Stimulated activated CD4-positive, alpha-beta T cell treated with anti-CD3 and anti-CD28 coated beads, Interleukin-4, amount 100 ng/mL, for 24 hours (primary cell): ENCODE results near the gene NRCAM.

Experiments used
- DNase-seq: peaks from one replicate; pipeline ENCODE4 v3.0.0-alpha.2; 2020

NRCAM gene

DNA sequence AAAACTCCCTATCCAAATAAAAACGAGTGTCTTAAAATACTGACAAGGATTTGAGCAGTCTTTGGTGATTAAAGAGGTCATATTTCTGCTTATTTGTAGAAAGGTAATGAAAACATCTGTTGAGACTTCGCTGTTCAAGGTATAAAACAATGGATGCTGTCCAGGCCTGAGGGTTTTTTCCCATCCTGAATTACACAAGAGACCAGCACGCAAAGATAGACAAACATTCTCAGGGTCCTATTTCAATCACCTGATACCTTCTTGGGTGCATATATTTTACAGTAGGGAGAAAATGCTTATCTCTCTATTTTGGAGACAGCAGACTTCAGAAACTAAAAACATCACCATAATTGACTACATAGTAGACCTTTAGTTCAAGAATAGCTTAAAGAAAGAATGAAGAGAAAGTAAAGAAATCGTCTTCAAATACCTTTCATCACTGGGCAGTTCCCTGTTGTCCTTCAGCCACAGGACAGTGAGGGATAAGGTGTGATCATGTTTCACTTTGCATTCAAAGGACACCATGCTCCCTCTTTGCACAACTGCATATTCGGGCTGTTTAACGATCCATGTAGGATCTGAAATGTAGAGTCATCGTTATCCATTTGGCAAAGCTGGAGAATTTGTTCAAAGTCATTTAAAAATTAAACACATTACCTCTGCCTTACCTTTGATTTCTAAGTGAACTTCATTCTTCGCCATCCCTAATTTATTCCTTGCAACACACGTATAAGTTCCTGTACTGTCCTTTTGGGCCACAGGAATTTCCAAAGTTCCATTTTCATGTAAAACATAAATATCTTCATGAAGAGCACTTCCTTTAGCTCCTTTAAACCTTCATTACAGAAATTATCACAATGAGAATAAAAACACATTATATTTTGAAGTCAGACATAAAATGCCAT lies 262.4 kb downstream of the NRCAM start:
- DNase-seq, result no peak

DNA sequence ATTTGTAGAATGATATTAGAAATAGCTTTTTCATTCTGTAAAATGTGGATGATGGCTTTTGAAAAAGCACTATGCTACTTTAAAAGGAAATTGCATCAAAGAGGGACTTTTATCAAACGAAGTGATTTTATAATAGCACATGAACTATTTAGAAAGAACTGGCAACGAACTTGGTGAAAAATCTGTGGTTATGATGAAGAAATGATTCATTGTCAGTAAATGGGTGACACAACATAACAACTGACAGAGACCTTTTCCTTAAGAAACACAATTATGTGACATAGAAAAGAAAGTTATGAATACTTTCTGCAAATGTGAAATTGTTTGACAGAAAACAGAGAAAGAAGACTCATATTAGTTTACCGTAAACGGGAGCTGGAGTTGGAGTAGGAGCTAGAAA lies 265.3 kb downstream of the NRCAM start:
- DNase-seq, result no peak

DNA sequence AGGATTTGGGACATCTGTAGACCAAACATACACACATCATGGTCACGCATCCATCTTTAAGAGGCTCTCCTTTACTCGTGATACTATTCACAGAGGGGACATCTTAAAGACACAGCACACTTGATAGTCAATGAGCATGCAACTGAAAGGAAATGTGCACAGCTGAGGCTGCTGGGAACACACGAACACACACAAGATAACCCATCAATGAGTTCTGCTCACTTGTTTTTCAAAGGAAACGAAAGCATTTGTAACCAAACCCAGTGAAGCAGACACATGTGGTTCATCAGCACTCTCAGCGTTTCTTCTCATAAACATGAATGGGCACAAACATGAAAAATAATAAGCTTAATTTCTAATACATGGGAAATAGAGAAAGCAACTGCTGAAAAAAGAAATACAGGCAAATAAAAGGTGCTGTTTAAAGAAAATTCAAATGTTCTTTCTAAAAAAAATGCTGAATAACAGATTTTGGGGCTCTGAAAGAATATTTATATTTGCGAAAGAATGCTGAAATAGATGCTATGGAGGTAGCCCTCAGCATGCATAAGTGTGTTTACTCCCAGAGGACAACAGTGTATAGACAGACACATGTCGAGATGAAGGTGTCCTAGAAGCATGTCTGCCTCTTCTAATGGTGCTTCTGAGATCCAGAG lies 266.4 kb downstream of the NRCAM start:
- no peak for DNase-seq

DNA sequence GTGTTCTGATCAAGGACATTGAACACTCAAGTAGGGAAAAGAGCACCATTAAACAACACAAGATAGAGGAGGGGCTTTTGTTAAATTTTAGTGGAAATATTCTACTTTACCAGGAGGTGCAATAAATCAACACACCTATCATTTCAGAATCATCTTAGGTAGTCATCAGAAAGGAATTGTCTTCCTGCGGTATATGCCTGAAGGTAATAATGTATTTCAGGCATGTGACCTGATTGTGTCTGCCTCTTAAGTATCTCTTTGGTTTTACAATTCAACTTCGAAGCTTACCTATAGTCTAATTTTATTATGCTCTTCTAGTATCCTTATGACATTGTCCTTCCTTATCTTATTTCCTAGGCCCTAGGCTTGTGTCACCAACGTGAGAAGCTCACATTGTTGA lies 267.5 kb downstream of the NRCAM start:
- no peak for DNase-seq

DNA sequence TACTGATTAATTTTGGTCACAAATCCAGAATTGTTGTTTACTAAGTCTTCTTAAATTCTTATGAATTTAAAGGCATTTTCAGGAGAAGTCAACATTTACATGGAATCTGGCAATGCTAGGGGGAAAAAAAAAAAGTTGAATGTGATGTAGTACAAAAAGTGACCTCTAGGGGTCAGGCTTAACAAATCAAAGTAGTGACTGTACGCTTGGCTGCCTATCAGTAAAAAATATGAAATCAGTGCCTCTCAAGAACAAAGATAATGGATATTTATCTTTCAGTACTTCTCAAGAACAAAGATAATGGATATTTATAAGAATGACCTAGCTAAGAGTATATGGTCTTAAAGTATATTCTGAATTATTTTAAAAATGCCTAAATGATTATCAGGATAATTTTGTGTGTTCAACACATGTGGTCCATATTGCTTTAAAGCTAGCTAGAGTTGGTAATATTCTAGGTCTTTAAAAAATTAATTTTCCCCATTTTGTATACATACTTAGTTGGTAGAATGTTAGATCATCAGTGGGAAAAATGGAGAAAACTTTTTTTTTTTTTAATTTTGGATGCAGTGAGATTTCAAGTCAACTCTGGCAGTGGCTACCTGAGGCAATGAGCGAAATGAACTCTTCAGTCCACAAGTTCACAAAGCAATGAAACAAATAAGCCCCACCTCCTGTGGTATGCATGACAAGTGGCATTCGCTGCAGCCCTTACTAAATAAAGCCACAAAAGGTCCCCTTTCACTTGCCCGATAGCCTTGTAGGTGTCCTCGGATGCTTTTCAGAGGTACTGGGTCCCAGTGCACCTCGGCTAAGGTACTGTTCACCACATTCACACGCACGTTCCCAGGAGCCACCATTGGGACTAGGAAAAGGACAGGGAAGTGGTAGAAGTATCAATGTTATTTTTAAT lies 274.9 kb downstream of the NRCAM start:
- no peak for DNase-seq

DNA sequence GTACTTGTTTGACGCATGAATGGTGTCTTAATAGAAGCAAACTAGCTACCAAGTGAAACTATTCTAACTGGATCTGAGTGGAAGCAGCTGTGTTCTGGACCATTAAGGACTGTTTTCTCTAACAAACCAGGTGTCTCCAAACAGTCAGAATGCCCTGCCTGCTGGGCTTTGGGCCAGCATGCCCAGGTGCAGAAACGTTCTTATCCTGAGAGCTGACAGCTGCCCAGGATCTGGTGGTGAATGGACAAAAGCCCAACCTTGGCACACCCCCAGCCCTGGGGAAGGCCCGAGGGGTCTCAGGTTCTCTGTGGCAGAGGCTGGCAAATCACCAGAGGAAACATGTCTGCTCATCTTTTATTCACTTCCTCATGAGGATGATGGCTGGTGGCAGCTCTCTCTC lies 277.8 kb downstream of the NRCAM start:
- no peak for DNase-seq

DNA sequence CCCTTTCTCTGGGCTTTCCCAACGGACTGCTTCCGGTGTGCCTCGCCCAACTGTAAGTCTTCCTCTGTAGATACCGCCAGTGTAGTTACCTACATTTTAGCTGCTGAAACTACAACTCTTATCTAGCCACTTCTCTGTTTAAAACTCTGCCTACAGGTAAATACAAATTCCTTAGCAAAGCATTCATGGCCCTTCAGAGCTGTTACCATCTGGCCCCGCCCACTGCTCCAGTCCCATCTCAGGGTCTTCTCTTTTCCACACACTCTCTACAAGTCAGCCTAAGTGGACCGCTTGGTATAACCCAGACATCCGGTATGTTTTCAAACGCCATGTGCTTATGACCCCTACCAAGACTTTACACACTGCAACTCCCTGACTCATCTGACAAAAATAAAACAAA lies 285.1 kb downstream of the NRCAM start:
- no peak for DNase-seq

DNA sequence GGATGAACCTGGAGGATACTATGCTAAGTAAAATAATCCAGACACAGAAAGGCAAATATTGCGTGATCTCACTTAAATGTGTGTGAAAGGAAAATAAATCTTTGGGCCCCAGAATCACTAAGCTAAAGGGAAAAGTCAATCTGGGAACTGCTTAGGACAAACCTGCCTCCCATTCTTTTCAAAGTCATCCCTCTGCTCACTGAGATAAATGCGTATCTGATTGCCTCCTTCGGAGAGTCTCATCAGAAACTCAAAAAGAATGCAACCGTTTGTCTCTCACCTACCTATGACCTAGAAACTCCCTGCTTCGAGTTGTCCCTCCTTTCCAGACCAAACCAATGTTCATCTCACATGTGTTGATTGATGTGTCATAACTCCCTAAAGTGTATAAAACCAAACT lies 286.0 kb downstream of the NRCAM start:
- no peak for DNase-seq

DNA sequence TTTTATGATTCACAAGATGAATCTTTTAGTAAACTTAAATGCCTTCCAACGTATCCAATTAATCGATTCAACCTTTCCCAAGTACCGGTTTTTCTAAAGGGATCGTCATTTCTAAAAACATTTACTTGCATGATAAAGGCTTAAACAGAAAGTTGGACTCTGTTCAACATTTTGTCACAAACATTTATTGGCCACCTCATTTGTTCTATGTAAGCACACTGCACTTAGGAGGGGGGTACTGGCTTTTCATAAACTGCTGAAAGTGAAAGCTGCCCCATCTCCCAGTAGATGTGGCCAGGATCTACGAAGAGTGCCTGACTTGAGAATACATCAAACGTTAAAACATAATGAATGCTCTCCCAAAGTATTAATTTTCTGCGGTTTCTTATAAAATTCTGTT lies 288.8 kb downstream of the NRCAM start:
- no peak for DNase-seq

DNA sequence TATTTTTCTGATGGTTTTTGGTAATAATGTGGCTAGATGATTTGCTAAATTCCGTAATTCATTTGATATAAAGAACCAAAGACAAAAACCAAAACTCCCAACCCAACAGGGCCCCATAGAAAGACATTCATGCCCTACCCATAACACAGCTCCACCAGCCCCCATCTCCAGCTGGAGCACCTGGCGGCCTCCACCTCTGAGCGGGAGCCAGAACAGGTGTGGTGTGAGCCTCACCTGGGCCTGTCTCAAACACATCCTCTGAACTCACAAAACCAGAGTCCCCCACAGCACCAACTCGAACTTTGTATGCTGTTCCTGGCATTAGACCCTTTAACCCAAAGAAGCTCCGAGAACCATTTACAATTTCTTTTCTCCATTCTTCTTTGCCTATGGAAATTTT lies 289.5 kb downstream of the NRCAM start:
- DNase-seq, result no peak

DNA sequence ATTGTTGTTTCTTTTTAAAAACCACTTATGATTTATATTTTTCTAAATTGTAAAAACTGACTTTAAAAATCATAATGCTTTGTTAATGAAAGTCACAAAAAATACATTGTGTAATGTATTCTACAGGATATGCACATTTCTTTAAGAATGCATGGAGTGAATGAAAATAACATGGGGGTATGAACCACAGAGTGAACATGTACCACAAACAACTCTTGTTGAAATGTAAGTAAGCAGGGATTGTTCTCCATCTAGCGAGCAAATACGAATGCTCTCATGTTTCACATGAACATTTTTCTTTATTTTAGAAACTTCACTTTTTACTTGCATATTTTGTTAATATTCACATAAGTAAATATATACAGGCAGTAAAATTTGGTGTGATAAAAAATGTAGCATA lies 290.5 kb downstream of the NRCAM start:
- no peak for DNase-seq

DNA sequence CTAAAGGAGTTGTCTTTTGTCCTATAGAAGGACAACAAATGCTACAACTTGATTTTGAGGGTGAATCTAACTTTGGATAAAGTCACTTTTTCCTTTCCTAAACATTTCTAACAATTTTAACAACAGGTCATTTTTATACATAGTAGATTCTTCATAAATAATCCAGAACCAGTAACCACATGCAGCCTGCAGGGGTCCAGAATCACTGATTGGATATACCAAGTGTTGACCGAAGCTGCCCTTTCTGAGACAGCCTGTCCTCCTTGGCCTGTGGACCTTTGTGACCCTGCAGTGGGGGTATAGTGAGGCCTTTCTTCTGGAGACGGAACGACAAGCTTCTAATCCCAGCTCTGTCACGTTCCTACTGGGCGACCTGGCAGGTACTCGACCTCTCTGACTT lies 291.3 kb downstream of the NRCAM start:
- no peak for DNase-seq

DNA sequence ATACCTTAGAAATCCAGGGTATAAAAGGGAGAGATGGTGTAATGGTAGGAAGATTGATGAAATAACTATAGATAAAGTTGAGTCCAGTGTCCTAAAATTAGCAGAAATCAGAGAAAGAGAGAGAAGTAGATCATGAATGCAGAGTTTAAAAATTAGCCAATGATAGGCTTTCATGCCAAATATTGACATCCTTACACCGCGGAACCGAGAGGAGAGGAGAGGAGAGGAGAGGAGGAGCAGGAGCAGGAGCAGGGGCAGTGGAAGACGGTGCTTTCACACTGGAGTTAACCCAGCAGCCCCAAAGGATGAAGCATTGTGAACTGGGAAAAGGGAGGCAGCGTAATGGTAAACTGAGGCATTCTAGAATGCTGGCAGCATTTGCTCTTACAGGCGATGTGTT lies 291.9 kb downstream of the NRCAM start:
- no peak for DNase-seq

DNA sequence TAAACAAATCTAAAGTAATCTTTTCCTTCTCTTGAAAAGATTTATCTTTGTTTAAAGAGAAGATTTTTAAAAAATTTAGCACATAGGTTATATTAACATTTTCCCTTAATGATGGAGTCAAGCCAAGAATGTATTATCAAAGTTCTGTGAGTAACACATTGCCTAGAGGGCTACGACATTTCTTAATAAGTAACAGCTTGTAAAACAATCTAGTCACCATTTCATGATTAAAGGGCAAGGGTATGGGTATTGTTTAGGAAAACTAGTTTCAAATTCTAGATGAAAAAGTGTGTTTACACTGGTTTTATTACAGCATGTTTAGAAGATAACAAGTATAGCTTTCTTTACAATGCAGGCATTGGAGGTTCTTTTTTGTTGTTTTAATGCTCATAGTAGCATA lies 297.5 kb downstream of the NRCAM start:
- no peak for DNase-seq

DNA sequence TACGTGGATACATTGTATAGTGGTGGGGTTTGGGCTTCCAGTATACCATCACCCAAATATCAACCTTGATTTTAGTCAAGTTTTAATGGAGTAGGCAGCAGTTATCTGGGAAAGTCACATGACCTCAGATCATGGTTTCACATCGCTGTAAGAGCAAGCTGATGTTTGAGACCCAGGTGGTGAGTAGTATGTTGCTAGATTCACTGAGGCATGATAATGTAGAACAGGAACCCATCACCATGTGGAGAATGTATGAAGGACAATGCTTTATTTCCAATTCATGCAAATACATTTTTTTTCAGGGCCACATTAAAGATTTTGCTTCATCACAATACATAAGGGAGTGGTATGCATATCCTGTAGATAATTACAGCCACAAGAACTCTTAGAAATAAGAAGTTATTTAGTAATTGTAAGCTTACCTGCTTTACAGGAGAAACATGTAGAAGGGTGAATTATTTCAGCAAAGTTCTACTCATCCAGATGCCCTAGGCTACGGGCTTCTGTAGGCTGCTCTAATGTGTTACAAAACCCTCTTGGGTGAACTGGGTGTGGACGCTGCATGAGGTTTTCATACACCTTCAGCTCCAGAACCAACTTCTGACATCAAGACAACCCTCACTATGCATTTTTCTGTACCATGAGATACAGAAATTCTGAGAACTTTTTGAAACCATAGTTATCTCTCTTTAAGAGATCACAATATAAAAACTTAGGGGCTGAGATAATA lies 298.5 kb downstream of the NRCAM start:
- DNase-seq, result no peak

DNA sequence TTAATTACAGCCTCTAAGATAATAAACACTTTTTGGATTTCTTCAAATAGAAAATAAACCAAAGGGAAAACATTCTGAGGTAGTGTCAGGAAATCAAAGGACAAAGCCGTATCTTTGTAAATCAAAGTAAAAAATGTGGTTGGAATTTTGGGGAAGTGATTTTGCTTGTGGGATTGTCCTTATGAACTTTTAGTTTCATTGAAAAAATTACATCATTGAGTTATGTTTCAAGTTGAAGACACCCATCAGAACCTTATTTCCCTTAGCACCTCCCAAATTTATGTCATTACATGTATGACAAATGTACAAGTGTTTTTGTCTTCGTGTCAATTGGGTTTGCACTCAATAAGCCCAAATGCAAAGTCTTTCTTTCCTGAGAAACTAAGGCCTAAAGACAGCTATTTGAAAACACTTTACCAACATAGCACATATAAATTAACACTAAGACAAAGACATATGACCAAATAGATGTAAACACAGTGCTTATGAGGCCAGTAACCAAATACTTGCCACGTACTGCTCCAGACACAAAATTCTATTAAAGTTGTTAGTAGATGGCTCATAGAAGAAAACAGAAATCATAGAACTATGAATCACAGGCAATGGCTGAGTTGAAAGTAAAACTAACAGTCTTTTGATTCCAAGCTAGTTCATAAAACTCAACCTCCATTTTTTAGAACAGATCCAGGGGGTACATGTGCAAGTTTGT lies 299.2 kb downstream of the NRCAM start:
- DNase-seq, result no peak

DNA sequence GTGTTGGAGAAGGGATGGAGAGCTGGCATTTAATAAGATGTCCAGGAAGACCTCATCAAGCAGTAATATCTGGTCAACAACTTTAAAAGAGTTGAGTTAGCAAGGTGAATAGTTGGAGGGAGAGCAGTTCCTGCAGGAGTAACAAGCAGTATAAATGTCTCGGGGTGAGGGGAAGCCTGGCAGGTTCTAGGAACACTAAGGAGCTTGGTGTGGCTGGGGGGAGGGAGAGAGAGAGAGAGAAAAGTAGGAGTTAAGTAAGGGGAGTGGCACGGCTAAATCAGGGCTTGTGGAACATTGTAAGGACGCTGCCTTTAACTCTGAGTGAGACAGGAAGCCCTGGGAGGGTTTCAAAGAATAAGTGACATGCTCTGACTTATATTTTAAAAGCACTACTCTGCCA lies 304.0 kb downstream of the NRCAM start:
- no peak for DNase-seq

DNA sequence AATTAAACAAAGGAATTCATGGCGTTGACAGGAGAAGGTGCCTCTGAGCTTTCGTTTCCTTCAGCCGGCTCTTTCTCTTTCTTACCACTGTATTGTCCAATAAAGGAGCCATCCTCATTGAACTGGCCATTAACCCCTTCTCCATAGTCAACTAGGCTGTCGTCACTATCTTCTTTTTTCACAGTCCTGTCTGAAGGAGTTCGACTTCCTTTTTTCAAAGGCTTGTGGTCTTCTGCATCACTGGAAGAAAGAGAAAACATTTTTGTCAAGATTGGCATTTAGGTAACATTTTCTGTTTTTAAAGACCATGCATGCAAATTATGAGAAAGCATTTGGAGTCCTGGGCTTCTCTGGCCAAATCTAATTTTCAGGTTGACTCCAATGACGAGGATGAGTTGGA lies 306.3 kb downstream of the NRCAM start:
- DNase-seq, result no peak

DNA sequence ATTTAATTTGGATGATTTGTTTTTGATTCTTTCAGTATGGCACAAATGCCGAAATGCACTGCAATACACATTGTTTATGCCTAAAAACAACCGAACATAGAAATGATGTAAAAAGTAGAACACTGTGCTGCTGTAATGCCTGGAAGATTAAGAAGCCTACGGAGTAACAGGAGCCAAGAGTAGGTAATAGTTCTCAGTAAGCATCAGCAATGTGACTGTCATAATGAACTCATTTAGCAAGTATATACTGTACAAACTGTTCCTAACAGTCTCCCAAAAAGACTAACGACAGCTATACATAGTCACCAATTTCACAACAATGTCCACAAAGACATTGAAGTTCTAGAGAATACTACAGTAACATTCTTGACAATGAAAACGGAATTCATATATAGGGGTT lies 307.1 kb downstream of the NRCAM start:
- DNase-seq, result no peak

DNA sequence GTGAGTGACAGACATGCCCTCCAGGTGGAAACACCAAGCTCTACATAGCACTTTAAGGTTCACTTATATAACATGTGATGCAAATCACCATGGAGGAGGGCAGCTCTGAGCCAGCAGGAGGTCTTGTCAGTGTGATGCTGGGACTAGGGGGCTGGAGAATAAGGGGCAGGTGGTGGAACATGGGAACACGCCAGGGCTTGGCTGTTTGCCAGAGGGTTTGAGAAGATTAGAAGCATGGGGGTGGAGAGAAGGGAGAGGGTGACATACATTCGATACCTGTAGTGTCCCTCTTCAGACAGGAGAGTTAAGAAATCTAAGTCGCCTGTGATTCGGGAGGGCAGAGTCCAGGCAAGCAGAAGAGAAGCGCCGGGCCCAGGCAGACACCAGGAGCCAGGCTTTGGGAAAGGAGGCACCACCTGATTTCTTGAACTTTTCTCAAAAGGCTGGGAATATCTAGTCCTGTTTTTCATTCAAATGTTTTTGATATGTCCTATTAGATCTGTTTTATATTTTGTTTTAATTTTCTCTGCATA lies 309.1 kb downstream of the NRCAM start:
- no peak for DNase-seq

DNA sequence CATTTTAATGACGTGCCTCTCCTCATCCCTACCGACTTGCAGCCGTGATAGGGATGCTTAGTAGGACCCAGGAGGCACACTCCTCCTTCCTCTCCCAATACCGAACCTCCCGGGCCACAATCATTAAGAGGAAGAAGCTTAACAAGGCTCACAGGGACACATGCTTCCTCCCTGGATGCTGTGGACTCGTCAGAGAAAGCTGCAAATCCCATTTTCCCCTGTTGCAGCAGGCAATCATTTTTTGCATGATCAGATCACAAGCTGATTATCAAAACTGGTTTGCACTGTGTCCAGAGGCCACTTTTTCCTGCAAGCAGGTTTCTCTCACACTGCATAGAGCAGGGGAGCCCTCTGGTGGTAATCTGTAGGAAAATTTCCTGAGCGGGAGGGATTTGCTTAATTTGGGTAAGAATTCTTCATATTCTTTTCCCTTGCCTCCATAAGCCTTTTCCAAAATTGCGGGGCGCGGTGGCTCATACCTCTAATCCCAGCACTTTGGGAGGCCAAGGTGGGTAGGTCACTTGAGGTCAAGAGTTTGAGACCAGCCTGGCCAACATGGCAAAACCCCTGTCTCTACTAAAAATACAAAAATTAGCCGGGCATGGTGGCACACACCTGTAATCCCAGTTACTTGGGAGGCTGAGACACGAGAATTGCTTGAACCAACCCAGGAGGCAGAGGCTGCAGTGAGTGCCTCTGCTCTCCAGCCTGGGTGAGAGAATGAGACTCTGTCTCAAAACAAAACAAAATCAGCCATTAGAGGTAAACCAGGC lies 310.0 kb downstream of the NRCAM start:
- peak; percentile 48 for DNase-seq
